Endothelial cell of umbilical vein (primary cell): ENCODE data around the gene XKR8. TPM values are rescaled to one million over a fixed set of nuclear protein-coding genes. Genes with fewer than 3 reads are reported as not detected.

ENCODE experiments used
- BruUV-seq: library from RNA; stranded (reverse); fragments of 400-500 nt; replicated peaks from 2 replicates; lab custom pipeline; 2021; lab: Mats Ljungman, UMichigan
- CTCF ChIA-PET: fragments of 300-600, 350-600 bp; sonication (Branson Sonifier 250); formaldehyde crosslinking; loops from one replicate; lab custom pipeline; 2021; ENCODE audit warnings: antibody characterized with exemption, inconsistent platforms; lab: Charles Lee
- POLR2A ChIA-PET: fragments of 300-600, 350-600 bp; sonication (Branson Sonifier 250); formaldehyde crosslinking; loops from one replicate; lab custom pipeline; 2021; ENCODE audit warnings: antibody characterized with exemption, inconsistent platforms; lab: Charles Lee
- DNase-seq: peaks from one replicate; pipeline ENCODE4 v3.0.0-alpha.2; 2011; ENCODE audit warnings: low read depth, low spot score
- FAIRE-seq: peaks from 2 replicates; lab custom pipeline; 2011; peaks lifted over from hg19 to GRCh38; lab: Jason Lieb, UNC
- H2AFZ ChIP-seq: 2 replicates; pipeline ENCODE4 v1.6.0; 2012; ENCODE audit warnings: low read depth, low read length, control low read depth, inconsistent platforms
- H3K27ac ChIP-seq: 2 replicates; pipeline ENCODE4 v1.5.1; 2011; ENCODE audit warnings: low read depth, mild to moderate bottlenecking, control low read depth, low read length, moderate library complexity; ENCODE audit not compliant: insufficient read depth
- H3K27me3 ChIP-seq, 2 experiments: 2 replicates each; pipeline versions ENCODE4 v1.6.0 to v1.6.1; 2011; ENCODE audit warnings: low read length in 2 of 2, mixed read lengths in 1 of 2; ENCODE audit not compliant: control insufficient read depth in 2 of 2, insufficient read depth in 2 of 2
- H3K36me3 ChIP-seq, 2 experiments: 2 replicates in 1 of 2; 3 replicates in 1 of 2; pipeline ENCODE4 v1.5.1; 2011; ENCODE audit warnings: low read length in 2 of 2, mild to moderate bottlenecking in 1 of 2, moderate library complexity in 1 of 2; ENCODE audit not compliant: control insufficient read depth in 2 of 2, insufficient read depth in 2 of 2; ENCODE audit errors: extremely low read depth in 1 of 2
- H3K4me1 ChIP-seq: 3 replicates; pipeline ENCODE4 v1.5.1; 2011; ENCODE audit warnings: mild to moderate bottlenecking, low read length; ENCODE audit not compliant: control insufficient read depth, insufficient read depth; ENCODE audit errors: extremely low read depth
- H3K4me2 ChIP-seq: 2 replicates; pipeline ENCODE4 v1.6.1; 2011; ENCODE audit warnings: low read length, control low read depth, mixed read lengths; ENCODE audit not compliant: insufficient read depth
- H3K4me3 ChIP-seq, 3 experiments: fragments of 200-600 bp in 1 of 3; sonication (generic), shearing (Covaris generic) in 1 of 3; replicated peaks in 1 of 3; 2 replicates each; pipeline ENCODE4 v1.5.1; 2011 to 2016; ENCODE audit warnings: control low read depth in 3 of 3, low read length in 3 of 3, mild to moderate bottlenecking in 2 of 3, inconsistent platforms in 1 of 3, low read depth in 1 of 3, moderate library complexity in 1 of 3; ENCODE audit not compliant: insufficient read depth in 1 of 3
- H3K79me2 ChIP-seq: 2 replicates; pipeline ENCODE4 v1.6.0; 2012; ENCODE audit warnings: low read length, inconsistent platforms; ENCODE audit not compliant: control insufficient read depth, insufficient read depth
- H3K9ac ChIP-seq: replicated peaks from 2 replicates; pipeline ENCODE3; 2011; ENCODE audit warnings: low read length, control low read depth; ENCODE audit not compliant: insufficient read depth; ENCODE audit errors: extremely low read depth
- H3K9me1 ChIP-seq: replicated peaks from 3 replicates; pipeline ENCODE4 v1.6.0; 2011; ENCODE audit warnings: mild to moderate bottlenecking, low read length; ENCODE audit not compliant: control insufficient read depth, insufficient read depth; ENCODE audit errors: extremely low read depth
- H3K9me3 ChIP-seq: replicated peaks from 2 replicates; pipeline ENCODE4 v1.5.1; 2012; ENCODE audit warnings: low read length, inconsistent platforms; ENCODE audit not compliant: control insufficient read depth, insufficient read depth
- H4K20me1 ChIP-seq: replicated peaks from 2 replicates; pipeline ENCODE3; 2011; ENCODE audit warnings: mild to moderate bottlenecking, low read length; ENCODE audit not compliant: control insufficient read depth, insufficient read depth; ENCODE audit errors: extremely low read depth
- EZH2 ChIP-seq: IDR thresholded peaks from 2 replicates; pipeline ENCODE4 v1.6.1; 2012; ENCODE audit warnings: borderline replicate concordance, low read depth, mild to moderate bottlenecking, moderate library complexity, low read length, inconsistent platforms; ENCODE audit not compliant: severe bottlenecking
- FOS ChIP-seq: IDR thresholded peaks from 2 replicates; pipeline ENCODE4 v1.6.1; 2011; ENCODE audit warnings: mild to moderate bottlenecking, low read length, moderate library complexity, borderline replicate concordance; ENCODE audit not compliant: insufficient read depth
- GATA2 ChIP-seq: IDR thresholded peaks from 2 replicates; pipeline ENCODE4 v1.7.0; 2011; ENCODE audit warnings: low read depth, mild to moderate bottlenecking, moderate library complexity, mixed read lengths, low read length; ENCODE audit not compliant: insufficient read length, insufficient read depth
- JUN ChIP-seq: IDR thresholded peaks from 2 replicates; pipeline ENCODE4 v1.6.1; 2011; ENCODE audit warnings: borderline replicate concordance, low read depth; ENCODE audit not compliant: insufficient read length, insufficient read depth
- MYC ChIP-seq: IDR thresholded peaks from one replicate; pipeline ENCODE4 v1.6.1; 2011; ENCODE audit warnings: mild to moderate bottlenecking, low read depth, low read length
- POLR2A ChIP-seq: IDR thresholded peaks from 2 replicates; pipeline ENCODE4 v1.6.1; 2012; ENCODE audit warnings: low read depth, mild to moderate bottlenecking, control low read depth, low read length
- POLR2AphosphoS5 ChIP-seq: IDR thresholded peaks from 2 replicates; pipeline ENCODE4 v1.6.1; 2012; ENCODE audit warnings: low read depth, mild to moderate bottlenecking, control low read depth, low read length, moderate library complexity; ENCODE audit not compliant: insufficient read depth
- dilution Hi-C: fragments of 300-500 bp; cut with MboI; formaldehyde crosslinking; loops from one replicate; pipeline ENCODE4 v1.15.0; 2019; ENCODE audit warnings: low sequenced_read_pairs; ENCODE audit not compliant: extremely low pct_ligation_motif_present
- intact Hi-C: fragments of 100-400 bp; cut with micrococcal nuclease; formaldehyde crosslinking; loops from one replicate; pipeline ENCODE4 v1.10.0; 2022
- polyA plus RNA-seq, 4 experiments: library from polyadenylated mRNA; depleted of rRNA in 3 of 4; stranded (reverse) in 3 of 4; unstranded in 1 of 4; fragments of >200 nt; gene quantifications; 2 replicates each; pipeline versions ENCODE4 v1.2.1 to v1.2.3, GENCODE V29; 2011 to 2012; ENCODE audit warnings: missing spikeins in 1 of 4
- total RNA-seq: library from RNA; stranded (reverse); gene quantifications from 2 replicates; pipeline ENCODE4 v1.2.3, GENCODE V29; 2021
- TF ChIP-seq, protein P1 (sequence below), 2 donors: IDR thresholded peaks; 1 replicate in 1 of 2; 2 replicates in 1 of 2; pipeline ENCODE4 v1.5.1; 2011; ENCODE audit warnings: low read length in 2 of 2, mild to moderate bottlenecking in 2 of 2, moderate library complexity in 2 of 2, control low read depth in 1 of 2, inconsistent platforms in 1 of 2, low read depth in 1 of 2; ENCODE audit not compliant: insufficient read depth in 1 of 2; ENCODE audit errors: extremely low read depth in 1 of 2
- TF ChIP-seq, protein P2 (sequence below): IDR thresholded peaks from 2 replicates; pipeline ENCODE4 v1.6.1; 2011; ENCODE audit not compliant: insufficient read depth, insufficient read length

XKR8 gene
- total and polyA plus RNA-seq, 2 donors (not counting 3 experiments of a cell fraction or from before 2014, with no cell fraction given): 10.0 to 13.1 TPM

DNA sequence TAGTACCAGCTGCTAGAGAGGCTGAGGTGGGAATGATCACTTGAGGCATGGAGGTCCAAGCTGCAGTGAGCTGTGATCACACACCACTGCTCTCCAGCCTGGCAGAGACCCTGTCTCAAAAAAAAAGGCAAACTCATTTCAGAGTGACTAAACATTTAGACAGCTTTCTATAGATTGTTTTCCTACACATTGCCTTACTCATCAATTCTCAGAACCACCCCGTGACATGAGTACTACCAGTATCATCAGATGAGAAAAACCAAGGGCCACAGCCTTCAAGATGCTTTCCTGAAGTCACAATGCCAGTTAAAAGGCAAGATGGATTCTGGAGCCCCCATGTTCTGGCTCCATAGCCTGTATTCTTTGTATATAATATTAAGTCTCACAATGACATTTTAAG is 47.3 kb upstream of the XKR8 start:
- no peak overlapping the region for H3K4me3 ChIP-seq
- dilution Hi-C loops: no loop called here
- no peak overlapping the region for H3K9ac ChIP-seq
- H2AFZ ChIP-seq: no peak overlapping the region
- H3K4me1 ChIP-seq: peaks cover 5% of the 10 kb centered on the region
- peaks cover 5 to 7% of the 10 kb centered on the region in 2 experiments for H3K36me3 ChIP-seq
- ChIA-PET CTCF (no interaction called here), POLR2A (no interaction called here)
- BruUV-seq: no TSS peak
- H3K9me3 ChIP-seq: no peaks in the 10 kb centered on the region
- H3K27ac ChIP-seq: no peak overlapping the region
- FAIRE-seq (no peak), DNase-seq (no peak)
- H3K27me3 ChIP-seq: no peaks in the 10 kb centered on the region
- no peaks in the 10 kb centered on the region for H4K20me1 ChIP-seq
- H3K79me2 ChIP-seq: peaks cover 5% of the 10 kb centered on the region
- no peak overlapping the region for H3K4me2 ChIP-seq
- no peaks in the 10 kb centered on the region for H3K9me1 ChIP-seq
- intact Hi-C loops: no loop called here
- TF ChIP-seq POLR2A (no peak), EZH2 (no peak), MYC (no peak), POLR2AphosphoS5 (no peak), GATA2 (no peak), FOS (no peak), JUN (no peak)
- TF ChIP-seq, protein P1, sequence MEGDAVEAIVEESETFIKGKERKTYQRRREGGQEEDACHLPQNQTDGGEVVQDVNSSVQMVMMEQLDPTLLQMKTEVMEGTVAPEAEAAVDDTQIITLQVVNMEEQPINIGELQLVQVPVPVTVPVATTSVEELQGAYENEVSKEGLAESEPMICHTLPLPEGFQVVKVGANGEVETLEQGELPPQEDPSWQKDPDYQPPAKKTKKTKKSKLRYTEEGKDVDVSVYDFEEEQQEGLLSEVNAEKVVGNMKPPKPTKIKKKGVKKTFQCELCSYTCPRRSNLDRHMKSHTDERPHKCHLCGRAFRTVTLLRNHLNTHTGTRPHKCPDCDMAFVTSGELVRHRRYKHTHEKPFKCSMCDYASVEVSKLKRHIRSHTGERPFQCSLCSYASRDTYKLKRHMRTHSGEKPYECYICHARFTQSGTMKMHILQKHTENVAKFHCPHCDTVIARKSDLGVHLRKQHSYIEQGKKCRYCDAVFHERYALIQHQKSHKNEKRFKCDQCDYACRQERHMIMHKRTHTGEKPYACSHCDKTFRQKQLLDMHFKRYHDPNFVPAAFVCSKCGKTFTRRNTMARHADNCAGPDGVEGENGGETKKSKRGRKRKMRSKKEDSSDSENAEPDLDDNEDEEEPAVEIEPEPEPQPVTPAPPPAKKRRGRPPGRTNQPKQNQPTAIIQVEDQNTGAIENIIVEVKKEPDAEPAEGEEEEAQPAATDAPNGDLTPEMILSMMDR (IDR thresholded peaks at IDR 0.05; ENCODE audit: extremely low read depth in 1 of 2, insufficient read depth in 1 of 2, low read depth in 1 of 2, low read length in 2 of 2): no peak
- TF ChIP-seq, protein P2, sequence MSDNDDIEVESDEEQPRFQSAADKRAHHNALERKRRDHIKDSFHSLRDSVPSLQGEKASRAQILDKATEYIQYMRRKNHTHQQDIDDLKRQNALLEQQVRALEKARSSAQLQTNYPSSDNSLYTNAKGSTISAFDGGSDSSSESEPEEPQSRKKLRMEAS: no peak
